OCI-LY3 (cell line): ENCODE measurements around the gene APIP.

Experiments used
- CTCF ChIP-seq: fragments of 200-600, 300-600 bp; sonication (generic); IDR thresholded peaks from 2 replicates; pipeline ENCODE4 v1.5.1; 2014; ENCODE audit warnings: antibody characterized with exemption, low read length, low read depth
- EZH2phosphoT487 ChIP-seq: fragments of 200-600 bp; shearing (Covaris generic); IDR thresholded peaks from 2 replicates; pipeline ENCODE4 v1.6.1; 2018; ENCODE audit warnings: antibody characterized with exemption, mixed run types, low read depth

- TF ChIP-seq CTCF (no peak), EZH2phosphoT487 (no peak)
These were observed 49.8 kb downstream of the APIP start for GRCh38 chr11:34866375-34866774.
